DMS153 treated with DMSO at 0.1 percent for 48 hours (cell line): ENCODE data around the gene ERI3.

Source experiments
- DNase-seq: peaks from one replicate; lab custom pipeline; 2025; ENCODE audit not compliant: unreplicated experiment; lab: John Stamatoyannopoulos, UW

Gene ERI3

GRCh38 chr1:44289530-44289929 is 65.5 kb downstream of the ERI3 start:
- DNase-seq, result peak; percentile 92

GRCh38 chr1:44288883-44289282 is 66.2 kb downstream of the ERI3 start:
- DNase-seq, result no peak

GRCh38 chr1:44284184-44284583 is 70.9 kb downstream of the ERI3 start:
- DNase-seq, result no peak

- peak; percentile 97 for DNase-seq
Measured at GRCh38 chr1:44283524-44284173, 71.4 kb downstream of the ERI3 start.

GRCh38 chr1:44282704-44283426 is 72.2 kb downstream of the ERI3 start:
- DNase-seq, result no peak

GRCh38 chr1:44281962-44282703 is 72.9 kb downstream of the ERI3 start:
- no peak for DNase-seq

- DNase-seq, result no peak
Measured at GRCh38 chr1:44276901-44277300, 78.2 kb downstream of the ERI3 start.

- DNase-seq, result peak; percentile 93
Measured at GRCh38 chr1:44275991-44276405, 79.1 kb downstream of the ERI3 start.

- DNase-seq, result no peak
Measured at GRCh38 chr1:44275296-44275962, 79.6 kb downstream of the ERI3 start.

GRCh38 chr1:44273560-44274350 is 81.3 kb downstream of the ERI3 start:
- DNase-seq, result no peak

GRCh38 chr1:44272992-44273391 is 82.1 kb downstream of the ERI3 start:
- DNase-seq, result no peak

- DNase-seq, result no peak
Measured at GRCh38 chr1:44271646-44272045, 83.4 kb downstream of the ERI3 start.

GRCh38 chr1:44270686-44271628 is 84.1 kb downstream of the ERI3 start:
- DNase-seq, result peak; percentile 43

GRCh38 chr1:44268054-44268453 is 87.0 kb downstream of the ERI3 start:
- no peak for DNase-seq

GRCh38 chr1:44267438-44267837 is 87.6 kb downstream of the ERI3 start:
- DNase-seq, result peak; percentile 84

GRCh38 chr1:44266400-44267344 is 88.4 kb downstream of the ERI3 start:
- no peak for DNase-seq

- DNase-seq, result no peak
Measured at GRCh38 chr1:44265656-44266358, 89.2 kb downstream of the ERI3 start.

- DNase-seq, result no peak
Measured at GRCh38 chr1:44264451-44264771, 90.6 kb downstream of the ERI3 start.
